T-cell (primary cell): ENCODE measurements around the gene SLC25A41. TPM values are rescaled to one million over a fixed set of nuclear protein-coding genes. Genes with fewer than 3 reads are reported as not detected.

Source experiments
- ATAC-seq, 4 experiments: fragments of 200-7000 bp in 3 of 4; fragments of 150-1000 bp in 1 of 4; cut with Tn5 transposase; replicated peaks in 1 of 4; 1 replicate in 3 of 4; 2 replicates in 1 of 4; pipeline ENCODE4 v1.10.0; 2021; ENCODE audit warnings: moderate library complexity in 3 of 4, mild to moderate bottlenecking in 2 of 4, moderate number of reproducible peaks in 1 of 4
- CTCF ChIA-PET, 2 donors: fragments of 300-600 bp; sonication (Branson Sonifier 250); formaldehyde crosslinking; loops; one replicate each; lab custom pipeline; 2022; ENCODE audit warnings: antibody characterized with exemption in 2 of 2; lab: Charles Lee
- POLR2A ChIA-PET, 2 donors: fragments of 300-600 bp; sonication (Branson Sonifier 250); formaldehyde crosslinking; loops; one replicate each; lab custom pipeline; 2022; ENCODE audit warnings: antibody characterized with exemption in 2 of 2; lab: Charles Lee
- DNase-seq, 35 experiments: peaks; one replicate each; pipeline versions ENCODE4 v3.0.0 to v3.0.0-alpha.2; 2013 to 2023
- H3K27ac ChIP-seq: one replicate; pipeline ENCODE4 v1.5.1; 2013; ENCODE audit warnings: low read length
- H3K27me3 ChIP-seq, 2 experiments: replicated peaks in 1 of 2; 1 replicate in 1 of 2; 2 replicates in 1 of 2; pipeline versions ENCODE4 v1.6.1 to v1.7.0; 2013; ENCODE audit warnings: low read length in 1 of 2, mixed read lengths in 1 of 2; ENCODE audit not compliant: control insufficient read depth in 2 of 2, insufficient read depth in 2 of 2; ENCODE audit errors: extremely low read depth in 1 of 2
- H3K36me3 ChIP-seq, 2 donors: 1 replicate in 1 of 2; 2 replicates in 1 of 2; pipeline versions ENCODE4 v1.6.1 to v1.7.0; 2013; ENCODE audit warnings: low read length in 1 of 2; ENCODE audit not compliant: control insufficient read depth in 2 of 2, insufficient read depth in 1 of 2; ENCODE audit errors: extremely low read depth in 1 of 2
- H3K4me1 ChIP-seq, 2 experiments: 1 replicate in 1 of 2; 2 replicates in 1 of 2; pipeline versions ENCODE4 v1.6.1 to v1.7.0; 2013; ENCODE audit warnings: low read length in 2 of 2, mixed read lengths in 1 of 2; ENCODE audit not compliant: insufficient read depth in 2 of 2, control insufficient read depth in 1 of 2; ENCODE audit errors: extremely low read depth in 1 of 2
- H3K4me3 ChIP-seq, 2 donors: 1 replicate in 1 of 2; 2 replicates in 1 of 2; pipeline versions ENCODE4 v1.5.1 to v1.7.0; 2013; ENCODE audit warnings: mild to moderate bottlenecking in 2 of 2, low read length in 1 of 2, moderate library complexity in 1 of 2; ENCODE audit not compliant: control insufficient read depth in 1 of 2; ENCODE audit errors: extremely low read depth in 1 of 2
- H3K9me3 ChIP-seq: 2 replicates; pipeline ENCODE4 v1.7.0; 2013
- H3K27ac Mint-ChIP-seq, 2 donors: one replicate each; pipeline ENCODE4 v1.8.0; 2020 to 2021; ENCODE audit warnings: mild to moderate bottlenecking in 2 of 2, mixed read lengths in 2 of 2
- H3K27me3 Mint-ChIP-seq, 2 donors: one replicate each; pipeline ENCODE4 v1.8.0; 2021 to 2022; ENCODE audit warnings: mixed read lengths in 2 of 2
- H3K36me3 Mint-ChIP-seq: one replicate; pipeline ENCODE4 v1.8.0; 2021; ENCODE audit warnings: mixed read lengths
- H3K4me1 Mint-ChIP-seq, 3 donors: one replicate each; pipeline ENCODE4 v1.8.0; 2020 to 2022; ENCODE audit warnings: mixed read lengths in 3 of 3, mild to moderate bottlenecking in 1 of 3
- H3K4me3 Mint-ChIP-seq, 3 donors: one replicate each; pipeline ENCODE4 v1.8.0; 2020 to 2022; ENCODE audit warnings: mild to moderate bottlenecking in 3 of 3, mixed read lengths in 3 of 3, moderate library complexity in 3 of 3
- H3K9me3 Mint-ChIP-seq, 3 donors: one replicate each; pipeline ENCODE4 v1.8.0; 2020 to 2022; ENCODE audit warnings: mixed read lengths in 3 of 3
- WGBS: methylation state at CpG from one replicate; pipeline ENCODE4 v1.1.5; 2013; ENCODE audit warnings: missing lambda C conversion rate; ENCODE audit not compliant: insufficient coverage; 5-methylcytosine and 5-hydroxymethylcytosine counted together
- total RNA-seq, 35 experiments: library from RNA in 6 of 35; stranded (reverse) in 6 of 35; fragments of 120-200 nt in 1 of 35; gene quantifications; one replicate each; pipeline versions ENCODE4 v1.2.1 to v1.2.4 and lab custom pipeline; 2013 to 2026

The SLC25A41 gene
- total RNA-seq, 5 donors from 2014 or later (not counting 1 experiment from before 2014, with no cell fraction given), result 0.33 to 0.35 (median 0.33) TPM; not detected in 2

- no peak overlapping the region for H3K4me3 Mint-ChIP-seq
- H3K36me3 ChIP-seq, result peaks cover 31 to 68% of the 10 kb centered on the region in 2 donors
- H3K9me3 ChIP-seq, result no peaks in the 10 kb centered on the region
- 94% methylated on average over 3 of the region's 4 CpGs for WGBS
- peaks cover 0 to 18% of the 10 kb centered on the region in 2 experiments for H3K4me1 ChIP-seq
- H3K27ac ChIP-seq, result no peak overlapping the region
- H3K27me3 ChIP-seq, result no peaks in the 10 kb centered on the region
- ChIA-PET CTCF (no interaction called here), POLR2A (interaction anchor here in 1 of 2 donors (0.6 kb wide), 1 partner anchor 8 kb away, joined by 7 read pairs; no protein-coding TSS in a partner anchor)
- DNase-seq (no peak), ATAC-seq (no peak)
- peaks cover 20% of the 10 kb centered on the region for H3K36me3 Mint-ChIP-seq
- peaks cover 0 to 4% (median 0%) of the 10 kb centered on the region in 3 donors for H3K4me1 Mint-ChIP-seq
- no peak overlapping the region for H3K4me3 ChIP-seq
- H3K9me3 Mint-ChIP-seq, result no peaks in the 10 kb centered on the region
- H3K27ac Mint-ChIP-seq, result no peak overlapping the region
- no peaks in the 10 kb centered on the region for H3K27me3 Mint-ChIP-seq
Observed at GRCh38 chr19:6472713-6473112, 39.1 kb upstream of the SLC25A41 start.

DNA sequence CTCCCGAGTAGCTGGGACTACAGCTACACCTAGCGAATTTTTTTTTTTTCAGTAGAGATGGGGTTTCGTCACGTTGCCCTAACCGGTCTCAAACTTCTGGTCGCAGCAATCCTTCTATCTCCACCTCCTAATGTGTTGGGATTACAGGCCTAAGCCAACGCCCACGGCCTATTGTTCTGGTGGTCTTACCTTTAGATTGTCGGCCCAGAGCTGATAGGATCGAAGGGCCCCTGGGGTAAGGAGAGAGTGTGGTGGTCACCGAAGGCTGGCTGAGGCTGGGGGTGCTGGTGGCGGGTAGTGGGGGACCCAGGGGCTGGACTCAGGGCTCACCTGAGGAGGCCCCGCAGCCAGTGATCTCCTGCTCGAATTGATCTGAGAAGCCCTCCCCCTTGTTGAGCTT is 37.5 kb upstream of the SLC25A41 start:
- Histone ChIP-seq H3K27ac (no peak overlapping the region), H3K4me3 (no peak overlapping the region), H3K36me3 (peaks cover 22 to 54% of the 10 kb centered on the region in 2 donors), H3K9me3 (no peaks in the 10 kb centered on the region), H3K27me3 (no peaks in the 10 kb centered on the region), H3K4me1 (peaks cover 0 to 6% of the 10 kb centered on the region in 2 experiments)
- Mint-ChIP-seq H3K4me1 (peaks cover 0 to 2% (median 0%) of the 10 kb centered on the region in 3 donors), H3K27me3 (no peaks in the 10 kb centered on the region), H3K4me3 (no peak overlapping the region), H3K9me3 (no peaks in the 10 kb centered on the region), H3K27ac (no peak overlapping the region), H3K36me3 (peaks cover 21% of the 10 kb centered on the region)
- no peak for ATAC-seq
- POLR2A ChIA-PET, result no interaction called here
- WGBS, result 96% methylated on average over 4 of the region's 14 CpGs
- no peak for DNase-seq
- CTCF ChIA-PET, result no interaction called here

DNA sequence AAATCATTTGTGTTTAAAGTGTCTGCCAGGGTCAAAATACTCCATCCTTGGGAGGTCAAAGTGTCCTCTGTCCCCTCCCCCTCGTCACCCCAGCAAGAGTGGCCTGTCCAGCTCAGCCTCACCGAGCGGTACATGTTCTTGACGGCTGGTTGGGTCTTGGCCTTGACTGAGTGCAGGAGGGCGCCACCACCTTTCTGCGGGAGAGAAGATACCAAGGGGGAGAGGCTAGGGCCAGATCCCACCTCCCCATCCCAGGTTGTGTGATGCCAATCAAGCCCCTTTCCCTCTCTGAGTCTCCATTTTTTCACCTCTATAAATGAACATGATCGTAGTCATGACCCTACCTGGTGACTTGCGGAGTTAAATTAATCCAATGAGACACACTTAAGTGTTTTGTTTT is 36.6 kb upstream of the SLC25A41 start:
- DNase-seq (no peak), ATAC-seq (no peak)
- 100% methylated on average over 5 of the region's 8 CpGs for WGBS
- Mint-ChIP-seq H3K4me3 (no peak overlapping the region), H3K4me1 (peaks cover 2 to 5% (median 3%) of the 10 kb centered on the region in 3 donors), H3K36me3 (peaks cover 21% of the 10 kb centered on the region), H3K27ac (peak overlapping the region in 1 of 2 donors; percentile 57), H3K9me3 (no peaks in the 10 kb centered on the region), H3K27me3 (no peaks in the 10 kb centered on the region)
- CTCF ChIA-PET, result no interaction called here
- Histone ChIP-seq H3K27me3 (no peaks in the 10 kb centered on the region), H3K9me3 (no peaks in the 10 kb centered on the region), H3K27ac (no peak overlapping the region), H3K36me3 (peaks cover 13 to 45% of the 10 kb centered on the region in 2 donors), H3K4me1 (no peaks in the 10 kb centered on the region), H3K4me3 (no peak overlapping the region)
- POLR2A ChIA-PET, result interaction anchor here in 1 of 2 donors (0.6 kb wide), 1 partner anchor 291 kb away, joined by 6 read pairs; no protein-coding TSS in a partner anchor

DNA sequence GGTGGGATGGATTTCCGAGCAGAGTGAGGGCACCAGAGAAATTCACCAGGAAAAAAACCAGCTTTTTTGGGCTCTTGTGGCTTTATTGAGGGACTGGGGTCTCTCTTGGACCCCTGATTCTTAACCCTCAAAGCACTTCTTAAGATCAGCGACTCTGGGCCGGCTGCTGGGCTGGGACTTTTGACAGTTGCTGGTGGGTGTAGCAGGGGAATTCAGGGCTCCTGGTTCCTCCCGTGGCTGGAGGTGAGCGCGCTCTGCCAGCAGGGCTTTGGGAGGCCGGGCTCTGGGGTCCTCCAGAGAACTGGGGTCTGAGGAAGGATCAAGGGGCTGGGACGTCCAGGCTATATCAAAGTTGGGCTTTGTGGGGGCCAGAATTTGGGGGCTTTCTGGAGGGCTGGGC is 33.8 kb upstream of the SLC25A41 start:
- H3K27ac ChIP-seq, result no peak overlapping the region
- Mint-ChIP-seq H3K36me3 (peaks cover 15% of the 10 kb centered on the region), H3K27me3 (no peaks in the 10 kb centered on the region), H3K4me1 (peaks cover 12 to 16% (median 14%) of the 10 kb centered on the region in 3 donors), H3K27ac (peak overlapping the region in 1 of 2 donors; percentile 1), H3K4me3 (no peak overlapping the region), H3K9me3 (no peaks in the 10 kb centered on the region)
- peaks cover 0 to 7% of the 10 kb centered on the region in 2 experiments for H3K27me3 ChIP-seq
- 75% methylated on average over 5 of the region's 8 CpGs for WGBS
- no peak overlapping the region for H3K4me3 ChIP-seq
- POLR2A ChIA-PET, result no interaction called here
- DNase-seq, result no peak
- CTCF ChIA-PET, result interaction anchor here in 1 of 2 donors (0.5 kb wide), 1 partner anchor 40 kb away, joined by 3 read pairs; no protein-coding TSS in a partner anchor
- H3K4me1 ChIP-seq, result peaks cover 2 to 15% of the 10 kb centered on the region in 2 experiments
- no peak for ATAC-seq
- H3K9me3 ChIP-seq, result no peaks in the 10 kb centered on the region
- peaks cover 8 to 32% of the 10 kb centered on the region in 2 donors for H3K36me3 ChIP-seq

DNA sequence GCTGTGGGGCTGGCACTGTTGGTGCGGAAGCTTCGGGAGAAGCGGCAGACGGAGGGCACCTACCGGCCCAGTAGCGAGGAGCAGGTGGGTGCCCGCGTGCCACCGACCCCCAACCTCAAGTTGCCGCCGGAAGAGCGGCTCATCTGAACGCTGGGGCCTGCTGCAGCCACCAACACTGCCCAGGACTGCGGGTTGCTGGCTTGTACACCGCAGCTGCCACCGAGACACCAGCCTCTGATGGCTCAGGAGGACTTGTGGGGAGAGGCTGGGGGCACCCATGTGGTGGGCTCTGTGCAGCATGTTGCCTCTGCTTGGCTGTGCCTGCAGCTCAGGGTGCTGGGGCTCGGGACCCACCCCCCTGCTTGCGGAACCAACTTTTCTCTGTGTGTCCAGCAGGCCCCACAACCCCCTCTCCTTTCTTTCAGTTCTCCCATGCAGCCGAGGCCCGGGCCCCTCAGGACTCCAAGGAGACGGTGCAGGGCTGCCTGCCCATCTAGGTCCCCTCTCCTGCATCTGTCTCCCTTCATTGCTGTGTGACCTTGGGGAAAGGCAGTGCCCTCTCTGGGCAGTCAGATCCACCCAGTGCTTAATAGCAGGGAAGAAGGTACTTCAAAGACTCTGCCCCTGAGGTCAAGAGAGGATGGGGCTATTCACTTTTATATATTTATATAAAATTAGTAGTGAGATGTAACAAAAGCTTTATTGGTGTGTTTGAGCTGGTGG is 33.1 kb upstream of the SLC25A41 start:
- no peaks in the 10 kb centered on the region for H3K27me3 Mint-ChIP-seq
- Histone ChIP-seq H3K27me3 (peaks cover 0 to 7% of the 10 kb centered on the region in 2 experiments), H3K36me3 (peaks cover 6 to 26% of the 10 kb centered on the region in 2 donors), H3K4me3 (no peak overlapping the region), H3K4me1 (peaks cover 2 to 15% of the 10 kb centered on the region in 2 experiments), H3K9me3 (no peaks in the 10 kb centered on the region), H3K27ac (no peak overlapping the region)
- no peak for ATAC-seq
- DNase-seq, result no peak
- 88% methylated on average over 18 of the region's 21 CpGs for WGBS
- peaks cover 15% of the 10 kb centered on the region for H3K36me3 Mint-ChIP-seq
- no peaks in the 10 kb centered on the region for H3K9me3 Mint-ChIP-seq
- H3K4me1 Mint-ChIP-seq, result peaks cover 12 to 19% (median 19%) of the 10 kb centered on the region in 3 donors
- POLR2A ChIA-PET, result no interaction called here
- H3K27ac Mint-ChIP-seq, result no peak overlapping the region
- no peak overlapping the region for H3K4me3 Mint-ChIP-seq
- CTCF ChIA-PET, result interaction anchor here in 1 of 2 donors (0.5 kb wide), 1 partner anchor 41 kb away, joined by 3 read pairs; no protein-coding TSS in a partner anchor

DNA sequence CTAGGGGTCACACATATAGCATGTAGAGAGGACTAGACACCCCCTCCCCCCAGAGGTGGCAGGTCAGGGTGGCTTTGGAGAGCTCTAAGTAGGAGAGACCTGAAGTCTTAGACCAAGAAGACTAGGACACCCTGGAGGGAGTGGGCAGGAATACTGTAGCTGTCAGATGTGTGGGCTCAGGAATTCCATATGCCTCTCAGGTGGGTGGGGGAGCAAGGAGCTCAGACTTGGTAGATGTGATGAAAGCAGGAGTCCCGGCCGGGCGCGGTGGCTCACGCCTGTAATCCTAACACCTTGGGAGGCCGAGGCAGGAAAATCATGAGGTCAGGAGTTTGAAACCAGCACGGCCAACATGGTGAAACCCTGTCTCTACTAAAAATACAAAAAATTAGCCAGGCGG is 32.1 kb upstream of the SLC25A41 start:
- H3K9me3 ChIP-seq, result no peaks in the 10 kb centered on the region
- H3K4me1 ChIP-seq, result peaks cover 2 to 19% of the 10 kb centered on the region in 2 experiments
- Mint-ChIP-seq H3K9me3 (no peaks in the 10 kb centered on the region), H3K27ac (peak overlapping the region; percentile 31 to 64), H3K4me1 (peaks cover 13 to 19% (median 19%) of the 10 kb centered on the region in 3 donors), H3K27me3 (no peaks in the 10 kb centered on the region), H3K36me3 (peaks cover 15% of the 10 kb centered on the region), H3K4me3 (no peak overlapping the region)
- 86% methylated on average over 1 of the region's 8 CpGs for WGBS
- H3K27ac ChIP-seq, result no peak overlapping the region
- H3K4me3 ChIP-seq, result no peak overlapping the region
- DNase-seq, result no peak
- ChIA-PET POLR2A (no interaction called here), CTCF (no interaction called here)
- H3K27me3 ChIP-seq, result peaks cover 0 to 7% of the 10 kb centered on the region in 2 experiments
- ATAC-seq, result no peak
- peaks cover 4 to 18% of the 10 kb centered on the region in 2 donors for H3K36me3 ChIP-seq
